AG09309 (cell line): ENCODE data around the gene LRFN3.
"Not testable (repeated sequence)": the region's sequence is repeated elsewhere in the genome, so short reads cannot be mapped to it uniquely, and the experiment has no call there.

ENCODE experiments used
- DNase-seq: peaks from one replicate; pipeline ENCODE4 v3.0.0-alpha.2; 2010; ENCODE audit warnings: low read depth
- H3K4me3 ChIP-seq: 2 replicates; pipeline ENCODE4 v1.5.1; 2011; ENCODE audit warnings: mild to moderate bottlenecking, low read depth, low read length, moderate library complexity; ENCODE audit not compliant: control insufficient read depth
- CTCF ChIP-seq: IDR thresholded peaks from 2 replicates; pipeline ENCODE4 v1.5.1; 2011; ENCODE audit warnings: mild to moderate bottlenecking, low read depth, low read length, inconsistent platforms; ENCODE audit not compliant: insufficient read depth, control insufficient read depth; ENCODE audit errors: missing control alignments

LRFN3 gene

GRCh38 chr19:35973487-35973886 lies 37.3 kb downstream of the LRFN3 start:
- DNase-seq, result no peak
- TF ChIP-seq CTCF, result no peak
- no peak overlapping the region for H3K4me3 ChIP-seq

- no peak for TF ChIP-seq CTCF
- DNase-seq, result no peak
- no peak overlapping the region for H3K4me3 ChIP-seq
Measured at GRCh38 chr19:35975608-35976214, 39.5 kb downstream of the LRFN3 start.

- no peak overlapping the region for H3K4me3 ChIP-seq
- DNase-seq, result no peak
- TF ChIP-seq CTCF, result no peak
Measured at GRCh38 chr19:35977446-35978222, 41.5 kb downstream of the LRFN3 start.

GRCh38 chr19:35978271-35978670 lies 42.1 kb downstream of the LRFN3 start:
- DNase-seq, result no peak
- TF ChIP-seq CTCF, result no peak
- H3K4me3 ChIP-seq, result no peak overlapping the region

- TF ChIP-seq CTCF, result no peak
- no peak for DNase-seq
- H3K4me3 ChIP-seq, result no peak overlapping the region
Measured at GRCh38 chr19:35978832-35979365, 42.7 kb downstream of the LRFN3 start.

GRCh38 chr19:35980997-35981396 lies 44.8 kb downstream of the LRFN3 start:
- not testable (repeated sequence) for DNase-seq, H3K4me3 ChIP-seq

GRCh38 chr19:35983177-35983576 lies 47.0 kb downstream of the LRFN3 start:
- H3K4me3 ChIP-seq, result no peak overlapping the region
- TF ChIP-seq CTCF, result no peak
- no peak for DNase-seq
